Gastroesophageal sphincter (tissue), 4 donors: Measurements from ENCODE around the gene PPTC7. TPM values are rescaled to one million over a fixed set of nuclear protein-coding genes. Genes with fewer than 3 reads are reported as not detected.
A peak's percentile ranks its signal among the peaks of the same experiment; 100 is the strongest.
"Not testable (repeated sequence)": the region's sequence is repeated elsewhere in the genome, so short reads cannot be mapped to it uniquely, and the experiment has no call there.

ENCODE experiments used
- ATAC-seq: fragments of 150-250 bp; one replicate; pipeline ENCODE4 v1.9.1; 2016; ENCODE audit warnings: mild to moderate bottlenecking, moderate library complexity
- H3K27ac ChIP-seq, 4 donors: fragments of 200-600 bp; sonication (generic) in 3 of 4; 1 replicate in 3 of 4; 2 replicates in 1 of 4; pipeline ENCODE4 v1.5.1; 2016 to 2019
- H3K27me3 ChIP-seq: fragments of 200-600 bp; sonication (generic); one replicate; pipeline ENCODE4 v1.5.1; 2019
- H3K36me3 ChIP-seq, 2 donors: fragments of 200-600 bp; sonication (generic); one replicate each; pipeline ENCODE4 v1.5.1; 2019; ENCODE audit warnings: control low read depth in 1 of 2
- H3K4me1 ChIP-seq, 3 donors: fragments of 200-600 bp; sonication (generic); 1 replicate in 2 of 3; 2 replicates in 1 of 3; pipeline ENCODE4 v1.5.1; 2016 to 2019; ENCODE audit warnings: control low read depth in 2 of 3
- H3K4me3 ChIP-seq, 2 donors: fragments of 200-600 bp; sonication (generic); one replicate each; pipeline ENCODE4 v1.5.1; 2019; ENCODE audit warnings: mild to moderate bottlenecking in 1 of 2, moderate library complexity in 1 of 2
- H3K9me3 ChIP-seq, 3 donors: fragments of 200-600 bp; sonication (generic); one replicate each; pipeline ENCODE4 v1.5.1; 2017 to 2019; ENCODE audit warnings: control low read depth in 2 of 3
- CTCF ChIP-seq, 4 experiments: fragments of 200-600 bp in 2 of 4; fragments of 450-650 bp in 2 of 4; sonication (generic) in 1 of 4; IDR thresholded peaks; one replicate each; pipeline ENCODE4 v1.5.1; 2017 to 2019; ENCODE audit warnings: antibody characterized with exemption in 4 of 4, mild to moderate bottlenecking in 2 of 4, moderate library complexity in 2 of 4
- EP300 ChIP-seq: sonication (generic); formaldehyde crosslinking; IDR thresholded peaks from one replicate; pipeline ENCODE4 v1.6.1; 2017; ENCODE audit warnings: antibody characterized with exemption, mild to moderate bottlenecking
- POLR2A ChIP-seq, 2 donors: fragments of 450-650 bp; IDR thresholded peaks; one replicate each; pipeline ENCODE4 v1.6.1; 2017; ENCODE audit warnings: antibody characterized with exemption in 2 of 2, mild to moderate bottlenecking in 2 of 2, moderate library complexity in 1 of 2
- POLR2AphosphoS5 ChIP-seq: sonication (generic); formaldehyde crosslinking; IDR thresholded peaks from one replicate; pipeline ENCODE4 v1.6.1; 2017; ENCODE audit warnings: antibody characterized with exemption
- WGBS, 2 donors: methylation state at CpG; one replicate each; pipeline ENCODE4 v1.1.5; 2018; ENCODE audit warnings: low coverage in 1 of 2; 5-methylcytosine and 5-hydroxymethylcytosine counted together
- total RNA-seq, 4 donors: library from RNA; depleted of rRNA; stranded (reverse); fragments of >200 nt; gene quantifications; one replicate each; pipeline ENCODE4 v1.1.0, GENCODE V29; 2016

PPTC7 gene
- total RNA-seq, 4 donors from 2014 or later: 37.5 to 48.6 (median 41.9) TPM

DNA sequence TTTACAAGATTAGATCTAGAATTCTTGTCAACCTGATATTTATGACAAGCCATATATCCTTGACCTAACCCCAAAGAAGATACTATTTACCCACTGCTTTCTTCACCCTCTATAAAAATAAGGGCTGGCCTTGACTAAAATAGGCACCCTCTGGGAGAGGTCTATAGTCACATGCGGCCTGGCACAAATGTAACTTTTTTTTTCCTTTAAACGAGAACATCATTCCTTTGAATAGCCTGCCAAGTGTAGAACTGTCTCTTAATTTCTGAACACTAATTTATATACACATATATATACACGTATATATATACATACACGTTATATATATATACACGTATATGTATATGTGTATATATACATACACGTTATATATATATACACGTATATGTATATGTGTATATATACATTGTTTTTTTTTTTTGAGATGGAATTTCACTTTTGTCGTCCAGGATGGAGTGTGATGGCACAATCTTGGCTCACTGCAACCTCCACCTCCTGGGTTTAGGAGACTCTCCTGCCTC is 18.6 kb downstream of the PPTC7 start:
- Histone ChIP-seq H3K36me3 (no peaks in the 10 kb centered on the region), H3K4me3 (no peak overlapping the region), H3K4me1 (peaks cover 6 to 78% (median 30%) of the 10 kb centered on the region in 3 donors), H3K27me3 (no peaks in the 10 kb centered on the region), H3K9me3 (no peaks in the 10 kb centered on the region), H3K27ac (peak overlapping the region; percentile 7 to 75 (median 60))
- WGBS, 2 donors: 28 to 48% methylated on average over 7 to 8 of the region's 8 CpGs
- no peak for TF ChIP-seq EP300
- no peak for ATAC-seq

DNA sequence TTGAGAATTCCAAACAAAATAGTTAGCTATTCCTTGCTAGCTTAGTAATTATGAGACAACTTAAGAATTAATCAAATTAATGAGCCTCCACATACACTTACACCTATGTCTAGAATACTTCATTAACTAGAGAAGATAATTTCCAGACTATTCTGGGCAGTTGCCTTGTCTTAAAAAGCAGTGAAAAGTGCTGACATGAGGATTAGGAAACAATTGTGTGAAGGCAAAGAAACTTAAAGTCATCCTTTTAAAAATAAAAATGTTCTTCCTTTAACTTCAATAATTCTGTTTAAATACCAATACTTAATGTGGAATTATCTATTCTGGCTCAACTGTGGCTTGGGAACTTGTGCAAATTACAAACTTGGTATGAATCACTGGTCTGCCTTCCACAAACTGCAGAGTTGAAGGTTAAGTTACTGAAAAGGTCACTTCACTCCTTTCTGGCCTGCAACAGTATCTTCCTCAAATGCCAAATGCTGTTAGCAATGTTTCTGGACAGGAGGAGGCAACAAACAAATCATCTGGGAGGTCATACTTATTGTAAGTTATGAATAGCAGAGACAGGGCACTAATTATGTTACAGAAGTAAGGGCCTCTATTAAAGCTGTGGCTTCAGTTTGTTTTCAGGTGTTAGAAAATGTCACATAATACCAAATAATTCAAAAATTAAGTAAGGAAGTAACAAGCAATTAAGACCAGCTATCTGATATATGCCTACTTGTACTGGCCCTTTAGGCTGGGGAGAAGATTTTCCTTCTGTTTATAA is 19.2 kb downstream of the PPTC7 start:
- Histone ChIP-seq H3K9me3 (no peaks in the 10 kb centered on the region), H3K27me3 (no peaks in the 10 kb centered on the region), H3K36me3 (no peaks in the 10 kb centered on the region), H3K4me3 (no peak overlapping the region), H3K27ac (peak overlapping the region; percentile 7 to 75 (median 60)), H3K4me1 (peaks cover 6 to 83% (median 30%) of the 10 kb centered on the region in 3 donors)
- TF ChIP-seq POLR2AphosphoS5 (peak; percentile 79), POLR2A (IDR thresholded peaks at IDR 0.05) (no peak)
- ATAC-seq: peak; percentile 68

DNA sequence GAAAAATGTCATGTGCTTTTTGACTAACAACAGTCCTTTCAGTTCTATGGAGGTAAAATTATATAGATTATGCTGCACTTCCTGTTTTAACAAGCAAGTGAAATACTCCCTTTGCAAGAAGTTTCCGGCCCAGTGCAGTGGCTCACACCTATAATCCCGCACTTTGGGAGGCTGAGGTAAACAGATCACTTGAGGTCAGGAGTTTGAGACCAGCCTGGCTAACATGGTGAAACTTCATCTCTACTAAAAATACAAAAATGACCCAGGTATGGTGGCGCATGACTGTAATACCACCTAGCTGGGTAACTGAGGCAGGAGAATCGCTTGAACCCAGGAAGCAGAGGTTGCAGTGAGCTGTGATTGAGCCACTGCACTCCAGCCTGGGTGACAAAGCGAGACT is 20.7 kb downstream of the PPTC7 start:
- 84 to 95% methylated on average over 3 to 5 of the region's 5 CpGs for WGBS, 2 donors
- Histone ChIP-seq H3K4me1 (peaks cover 6 to 97% (median 30%) of the 10 kb centered on the region in 3 donors), H3K27ac (peak overlapping the region in 3 of 4 donors; percentile 20 to 75 (median 21))
- ATAC-seq, H3K27me3 ChIP-seq, H3K4me3 ChIP-seq, H3K36me3 ChIP-seq, H3K9me3 ChIP-seq: not testable (repeated sequence)

DNA sequence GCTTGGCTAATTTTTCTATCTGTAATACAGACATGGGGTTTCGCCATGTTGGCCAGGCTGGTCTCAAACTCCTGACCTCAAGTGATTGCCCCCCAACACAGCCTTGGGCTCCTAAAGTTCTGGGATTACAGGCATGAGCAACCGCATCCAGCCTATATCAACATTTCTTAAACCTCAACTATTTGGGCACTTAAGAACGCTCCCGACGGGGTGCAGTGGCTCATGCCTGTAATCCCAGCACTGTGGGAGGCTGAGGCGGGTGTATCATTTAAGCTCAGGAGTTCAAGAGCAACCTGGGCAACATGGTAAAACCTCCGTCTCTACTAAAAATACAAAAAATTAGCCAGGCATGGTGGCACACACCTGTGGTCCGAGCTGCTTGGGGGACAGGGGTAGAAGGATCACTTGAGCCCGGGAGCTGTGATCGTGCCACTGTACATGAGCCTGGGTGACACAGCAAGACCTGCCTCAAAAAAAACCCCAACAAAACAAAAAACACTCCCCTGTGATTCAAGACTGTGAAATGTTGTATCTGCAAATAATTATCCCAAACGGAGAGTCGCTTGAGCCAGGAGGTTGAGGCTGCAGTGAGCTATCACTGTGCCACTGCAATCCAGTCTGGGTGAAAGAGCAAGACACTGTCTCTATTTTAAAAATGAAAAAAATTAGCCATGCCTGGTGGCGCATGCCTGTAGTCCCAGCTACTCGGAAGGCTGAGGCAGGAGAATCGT is 21.5 kb downstream of the PPTC7 start:
- WGBS, 2 donors: 37 to 89% methylated on average over 2 to 13 of the region's 15 CpGs
- H3K9me3 ChIP-seq: no peaks in the 10 kb centered on the region
- H3K27ac ChIP-seq: peak overlapping the region in 3 of 4 donors; percentile 0 to 75 (median 42)

DNA sequence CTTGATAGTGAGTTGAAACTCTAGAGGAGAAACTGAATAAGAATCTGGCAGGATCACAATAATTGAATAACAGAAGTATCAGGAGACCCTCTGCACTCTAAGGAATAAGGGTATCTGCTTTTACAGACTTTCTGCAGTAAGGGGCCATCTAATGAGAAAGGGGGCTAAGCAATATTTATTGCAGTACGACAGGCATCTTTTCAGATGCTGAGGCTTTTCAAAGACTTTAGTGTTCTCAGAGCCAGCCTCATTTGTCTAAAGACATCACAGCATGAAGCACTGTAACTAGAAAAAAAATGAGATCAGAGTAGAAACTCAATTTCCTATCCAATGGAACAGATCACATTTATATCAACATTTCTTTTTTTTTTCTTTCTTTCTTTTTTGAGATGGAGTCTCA is 22.2 kb downstream of the PPTC7 start:
- Histone ChIP-seq H3K27ac (peak overlapping the region in 2 of 4 donors; percentile 0 to 75), H3K4me1 (peaks cover 6 to 97% (median 33%) of the 10 kb centered on the region in 3 donors), H3K27me3 (no peaks in the 10 kb centered on the region), H3K4me3 (no peak overlapping the region), H3K36me3 (no peaks in the 10 kb centered on the region), H3K9me3 (no peaks in the 10 kb centered on the region)
- ATAC-seq: no peak
- no peak for TF ChIP-seq CTCF (IDR thresholded peaks at IDR 0.05)
- TF ChIP-seq POLR2AphosphoS5: no peak
- TF ChIP-seq EP300: no peak
- no peak for TF ChIP-seq POLR2A (IDR thresholded peaks at IDR 0.05)
- WGBS, 2 donors: 54 to 79% methylated on average over 1 of the region's 1 CpG

More for the DNA sequence above, 21.5 kb downstream of the PPTC7 start:
- Histone ChIP-seq H3K36me3 (no peaks in the 10 kb centered on the region), H3K4me3 (no peak overlapping the region), H3K4me1 (peaks cover 6 to 97% (median 30%) of the 10 kb centered on the region in 3 donors), H3K27me3 (no peaks in the 10 kb centered on the region)
- no peak for TF ChIP-seq EP300
- no peak for TF ChIP-seq POLR2AphosphoS5
- no peak for TF ChIP-seq POLR2A (IDR thresholded peaks at IDR 0.05)
- TF ChIP-seq CTCF (IDR thresholded peaks at IDR 0.05): no peak
- ATAC-seq: no peak

- TF ChIP-seq CTCF (IDR thresholded peaks at IDR 0.05): no peak
- no peak for TF ChIP-seq EP300
- TF ChIP-seq POLR2A (IDR thresholded peaks at IDR 0.05): no peak
- TF ChIP-seq POLR2AphosphoS5: no peak
- H3K36me3 ChIP-seq: no peaks in the 10 kb centered on the region
- no peak overlapping the region for H3K4me3 ChIP-seq
- no peaks in the 10 kb centered on the region for H3K27me3 ChIP-seq
- peak overlapping the region in 1 of 4 donors; percentile 75 for H3K27ac ChIP-seq
- no peaks in the 10 kb centered on the region for H3K9me3 ChIP-seq
- ATAC-seq: no peak
- H3K4me1 ChIP-seq: peaks cover 6 to 97% (median 26%) of the 10 kb centered on the region in 3 donors
- 70 to 91% methylated on average over 2 to 5 of the region's 5 CpGs for WGBS, 2 donors
These were observed 23.1 kb downstream of the PPTC7 start for GRCh38 chr12:110560048-110560447.

DNA sequence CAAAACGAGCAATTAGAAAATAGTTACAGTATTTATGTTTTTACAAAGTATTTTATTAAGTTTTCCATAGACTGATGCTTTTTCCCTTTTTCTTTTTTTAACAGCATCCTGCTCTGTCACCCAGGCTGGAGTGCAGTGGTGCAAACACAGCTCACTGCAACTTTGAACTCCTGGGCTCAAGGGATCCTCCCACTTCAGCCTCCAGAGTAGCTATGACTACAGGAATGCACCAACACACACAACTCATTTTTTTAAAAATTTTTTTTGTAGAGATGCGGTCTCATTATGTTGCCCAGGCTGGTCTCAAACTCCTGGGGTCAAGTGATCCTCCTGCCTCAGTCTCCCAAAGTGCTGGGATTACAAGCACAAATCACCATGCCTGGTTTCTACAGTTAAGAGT is 24.2 kb downstream of the PPTC7 start:
- not testable (repeated sequence) for H3K4me3 ChIP-seq, H3K27me3 ChIP-seq, ATAC-seq, H3K36me3 ChIP-seq, H3K9me3 ChIP-seq
- Histone ChIP-seq H3K4me1 (peaks cover under 1 to 97% (median 21%) of the 10 kb centered on the region in 3 donors), H3K27ac (peak overlapping the region in 1 of 4 donors; percentile 75)
- WGBS, 2 donors: 92 to 100% methylated on average over 1 to 2 of the region's 2 CpGs
